ENCODE data around the gene CHN2. TPM values are rescaled to one million over a fixed set of nuclear protein-coding genes. Genes with fewer than 3 reads are reported as not detected.

Gene CHN2
- total RNA-seq, 1 donor from 2014 or later = 36.1 TPM

DNA sequence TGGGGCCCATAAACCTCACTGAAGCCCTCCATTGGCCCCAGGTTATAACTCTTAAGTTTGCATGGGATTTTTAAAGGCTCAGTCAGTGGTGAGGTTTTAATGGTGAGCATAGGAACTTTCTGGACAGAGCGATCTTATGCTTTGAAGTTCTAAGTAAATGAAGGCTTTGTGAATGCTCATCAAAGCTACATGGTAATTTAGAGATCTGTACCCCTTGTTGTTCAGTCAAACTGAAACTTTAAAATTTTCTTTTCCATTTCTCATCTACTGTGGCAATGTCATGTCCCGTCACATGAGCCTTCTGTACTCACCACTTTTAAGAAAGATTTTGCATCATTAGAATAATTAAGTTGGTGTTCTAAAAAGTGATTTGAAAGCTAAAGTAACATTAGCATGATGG is 39.9 kb downstream of the CHN2 start:
- intact Hi-C loops (cut with micrococcal nuclease) = no loop called here
- no peak overlapping the region for H3K27ac ChIP-seq (replicated peaks)
- TF ChIP-seq, protein P1, sequence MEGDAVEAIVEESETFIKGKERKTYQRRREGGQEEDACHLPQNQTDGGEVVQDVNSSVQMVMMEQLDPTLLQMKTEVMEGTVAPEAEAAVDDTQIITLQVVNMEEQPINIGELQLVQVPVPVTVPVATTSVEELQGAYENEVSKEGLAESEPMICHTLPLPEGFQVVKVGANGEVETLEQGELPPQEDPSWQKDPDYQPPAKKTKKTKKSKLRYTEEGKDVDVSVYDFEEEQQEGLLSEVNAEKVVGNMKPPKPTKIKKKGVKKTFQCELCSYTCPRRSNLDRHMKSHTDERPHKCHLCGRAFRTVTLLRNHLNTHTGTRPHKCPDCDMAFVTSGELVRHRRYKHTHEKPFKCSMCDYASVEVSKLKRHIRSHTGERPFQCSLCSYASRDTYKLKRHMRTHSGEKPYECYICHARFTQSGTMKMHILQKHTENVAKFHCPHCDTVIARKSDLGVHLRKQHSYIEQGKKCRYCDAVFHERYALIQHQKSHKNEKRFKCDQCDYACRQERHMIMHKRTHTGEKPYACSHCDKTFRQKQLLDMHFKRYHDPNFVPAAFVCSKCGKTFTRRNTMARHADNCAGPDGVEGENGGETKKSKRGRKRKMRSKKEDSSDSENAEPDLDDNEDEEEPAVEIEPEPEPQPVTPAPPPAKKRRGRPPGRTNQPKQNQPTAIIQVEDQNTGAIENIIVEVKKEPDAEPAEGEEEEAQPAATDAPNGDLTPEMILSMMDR (IDR thresholded peaks at IDR 0.05; ENCODE audit: borderline replicate concordance) = no peak

DNA sequence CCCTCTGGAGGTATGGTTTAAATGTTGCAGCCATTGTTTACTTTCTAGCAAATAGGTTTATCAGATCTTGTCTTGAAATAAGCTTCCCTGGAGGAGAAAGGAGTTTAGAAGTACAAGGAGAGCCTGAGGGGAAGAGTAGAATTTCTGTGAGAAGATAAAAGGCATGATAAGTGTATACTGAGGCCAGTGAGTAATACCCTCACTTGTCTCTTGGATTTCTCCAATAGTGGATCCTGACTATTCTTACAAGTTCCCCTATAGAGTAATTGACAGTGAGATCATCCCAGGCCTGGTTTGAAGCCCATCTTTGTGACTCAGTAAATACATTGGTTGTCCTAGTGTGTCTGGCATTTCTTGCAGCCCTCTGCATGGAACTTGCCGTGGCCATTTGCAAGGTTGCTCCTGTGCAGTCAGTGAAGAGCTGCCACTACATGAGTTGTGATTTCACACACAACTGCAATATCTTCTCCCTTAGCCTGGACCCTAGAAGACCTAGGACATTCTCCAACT is 41.6 kb downstream of the CHN2 start:
- intact Hi-C loops (cut with micrococcal nuclease) = no loop called here
- Histone ChIP-seq H3K27me3 (ENCODE audit: low read depth) (no peaks in the 10 kb centered on the region), H3K9me3 (replicated peaks) (no peaks in the 10 kb centered on the region), H3K4me1 (peaks cover 17% of the 10 kb centered on the region), H3K27ac (replicated peaks) (no peak overlapping the region), H3K36me3 (no peaks in the 10 kb centered on the region), H3K4me3 (no peak overlapping the region)
- TF ChIP-seq, protein P1 (IDR thresholded peaks at IDR 0.05; ENCODE audit: borderline replicate concordance) = no peak
- no peak for DNase-seq

More for the DNA sequence above, 39.9 kb downstream of the CHN2 start:
- H3K27me3 ChIP-seq (ENCODE audit: low read depth) = no peaks in the 10 kb centered on the region
- no peaks in the 10 kb centered on the region for H3K36me3 ChIP-seq
- H3K4me3 ChIP-seq = no peak overlapping the region
- H3K9me3 ChIP-seq (replicated peaks) = no peaks in the 10 kb centered on the region
- DNase-seq = no peak
- peaks cover 17% of the 10 kb centered on the region for H3K4me1 ChIP-seq

DNA sequence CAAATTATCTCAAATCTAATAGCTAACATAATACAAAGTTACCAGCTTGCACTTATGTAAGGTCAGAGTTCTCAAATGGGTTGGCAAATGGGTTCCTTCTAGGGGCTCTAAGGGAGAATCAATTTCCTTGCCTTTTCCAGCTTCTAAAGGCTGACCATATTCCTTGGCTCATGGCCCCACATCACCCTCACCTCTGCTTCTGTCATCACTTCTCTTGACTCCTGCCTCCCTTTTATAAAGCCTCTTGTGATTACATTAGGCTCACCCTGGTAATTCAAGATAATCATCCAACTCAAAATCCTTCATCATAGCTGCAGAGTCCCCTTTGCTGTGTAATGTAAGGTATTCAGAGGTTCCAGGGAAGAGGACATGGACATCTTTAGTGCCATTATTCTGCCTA is 42.1 kb downstream of the CHN2 start:
- Histone ChIP-seq H3K27me3 (ENCODE audit: low read depth) (no peaks in the 10 kb centered on the region), H3K9me3 (replicated peaks) (no peaks in the 10 kb centered on the region), H3K27ac (replicated peaks) (no peak overlapping the region), H3K36me3 (no peaks in the 10 kb centered on the region), H3K4me1 (peaks cover 17% of the 10 kb centered on the region), H3K4me3 (no peak overlapping the region)
- TF ChIP-seq, protein P1 (IDR thresholded peaks at IDR 0.05; ENCODE audit: borderline replicate concordance) = no peak
- DNase-seq = no peak
- intact Hi-C loops (cut with micrococcal nuclease) = no loop called here

DNA sequence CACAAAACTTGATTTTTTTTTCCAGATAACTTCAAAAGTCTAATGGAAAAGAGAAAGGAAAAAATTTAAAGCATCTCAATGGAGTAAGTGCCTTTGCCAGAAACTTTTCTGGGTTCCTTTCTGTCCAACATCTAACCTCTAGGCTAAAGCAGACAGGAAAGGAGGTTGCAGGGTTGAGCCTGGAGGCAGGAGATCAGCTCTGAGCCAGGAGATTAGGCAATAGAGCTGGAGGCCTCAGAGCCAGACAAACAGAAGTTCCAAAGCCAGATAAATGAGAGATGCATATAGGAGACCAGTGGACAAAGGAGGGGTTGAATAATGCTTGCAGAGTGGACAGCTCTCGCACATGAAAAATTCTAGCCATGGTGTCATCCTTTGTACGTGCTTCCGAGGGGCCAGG is 42.9 kb downstream of the CHN2 start:
- no peak for DNase-seq
- intact Hi-C loops (cut with micrococcal nuclease) = no loop called here
- no peak overlapping the region for H3K27ac ChIP-seq (replicated peaks)
- peaks cover 22% of the 10 kb centered on the region for H3K4me1 ChIP-seq
- no peaks in the 10 kb centered on the region for H3K27me3 ChIP-seq (ENCODE audit: low read depth)
- no peak overlapping the region for H3K4me3 ChIP-seq
- H3K36me3 ChIP-seq = no peaks in the 10 kb centered on the region
- TF ChIP-seq, protein P1 (IDR thresholded peaks at IDR 0.05; ENCODE audit: borderline replicate concordance) = no peak
- no peaks in the 10 kb centered on the region for H3K9me3 ChIP-seq (replicated peaks)

DNA sequence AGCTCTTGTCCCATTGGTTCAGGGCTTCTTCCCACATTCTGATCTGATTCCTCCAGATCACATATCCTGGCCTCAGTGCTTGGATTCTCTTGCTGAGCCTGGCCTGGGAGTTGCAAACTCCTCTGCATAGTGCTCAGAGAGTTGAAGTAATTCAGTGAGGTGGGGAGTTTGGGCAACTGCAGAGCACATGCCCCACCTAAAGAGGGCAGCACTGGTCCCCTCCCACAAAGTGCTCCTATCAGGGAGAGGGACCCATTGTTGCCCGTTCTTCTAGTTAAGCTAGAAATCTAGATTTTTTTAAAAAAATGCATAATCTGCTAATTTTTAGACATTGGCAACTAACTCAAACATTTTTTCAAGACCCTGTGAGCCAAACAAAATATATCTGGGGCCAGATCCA is 45.1 kb downstream of the CHN2 start:
- DNase-seq = no peak
- Histone ChIP-seq H3K4me1 (peaks cover 41% of the 10 kb centered on the region), H3K27ac (replicated peaks) (no peak overlapping the region), H3K36me3 (no peaks in the 10 kb centered on the region), H3K9me3 (replicated peaks) (no peaks in the 10 kb centered on the region), H3K27me3 (ENCODE audit: low read depth) (no peaks in the 10 kb centered on the region), H3K4me3 (no peak overlapping the region)
- intact Hi-C loops (cut with micrococcal nuclease) = no loop called here
- TF ChIP-seq, protein P1 (IDR thresholded peaks at IDR 0.05; ENCODE audit: borderline replicate concordance) = peak; percentile 39
